ENCODE data around the gene TRIM31. TPM values are rescaled to one million over a fixed set of nuclear protein-coding genes. Genes with fewer than 3 reads are reported as not detected.

The TRIM31 gene
- total RNA-seq, 2 donors from 2014 or later = 0.32 TPM; not detected in 1

- no peak overlapping the region for H3K4me3 ChIP-seq
- intact Hi-C loops (cut with DNase I) = loop anchor here (2.0 kb wide), 1 partner anchor 28 kb away; no protein-coding TSS in a partner anchor
- H3K27ac ChIP-seq = no peak overlapping the region
- H3K27me3 ChIP-seq (replicated peaks; ENCODE audit: insufficient read depth) = peaks cover 6% of the 10 kb centered on the region
- H3K4me1 ChIP-seq (replicated peaks) = no peaks in the 10 kb centered on the region
- no peaks in the 10 kb centered on the region for H3K36me3 ChIP-seq
- no peaks in the 10 kb centered on the region for H3K9me3 ChIP-seq
- peak; percentile 85 for DNase-seq (ENCODE audit: low spot score)
- 24% methylated on average over 16 of the region's 16 CpGs for whole genome bisulfite sequencing
- TF ChIP-seq POLR2AphosphoS5 (IDR thresholded peaks at IDR 0.05) = peak; percentile 74
- TF ChIP-seq CTCF (IDR thresholded peaks at IDR 0.05) = peak; percentile 86 to 96 (median 94)
- no peak for TF ChIP-seq POLR2A (IDR thresholded peaks at IDR 0.05)
Measured at GRCh38 chr6:30130887-30131862, 18.3 kb upstream of the TRIM31 start.

DNA sequence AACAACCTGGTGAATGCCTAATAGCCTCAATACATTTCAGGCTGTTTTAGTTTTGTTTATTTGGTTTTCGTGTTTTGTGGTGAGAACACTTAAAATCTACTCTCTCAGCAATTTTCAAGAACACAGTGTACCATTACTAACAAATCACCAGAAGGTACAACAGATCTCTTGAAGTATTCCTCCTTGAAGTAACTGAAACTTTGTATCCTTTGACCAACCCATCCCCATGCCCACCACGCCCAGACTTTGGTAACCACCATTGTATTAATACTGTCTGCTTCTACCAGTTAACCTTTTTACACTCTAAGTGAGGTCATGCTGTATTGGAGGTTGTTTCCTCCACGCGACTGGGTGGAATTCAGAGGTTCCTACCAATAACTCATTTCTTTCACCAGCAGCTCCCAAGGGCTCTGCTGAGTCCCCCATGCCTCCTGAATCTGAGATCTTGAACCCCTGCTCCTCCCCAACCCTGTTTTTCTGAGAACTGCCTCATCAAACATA is 17.3 kb upstream of the TRIM31 start:
- H3K9me3 ChIP-seq = no peaks in the 10 kb centered on the region
- no peak overlapping the region for H3K4me3 ChIP-seq
- H3K27ac ChIP-seq = no peak overlapping the region
- TF ChIP-seq CTCF (IDR thresholded peaks at IDR 0.05) (no peak), POLR2AphosphoS5 (IDR thresholded peaks at IDR 0.05) (no peak), POLR2A (IDR thresholded peaks at IDR 0.05) (no peak)
- no peak for DNase-seq (ENCODE audit: low spot score)
- intact Hi-C loops (cut with DNase I) = loop anchor here (2.0 kb wide), 1 partner anchor 27 kb away; no protein-coding TSS in a partner anchor
- H3K27me3 ChIP-seq (replicated peaks; ENCODE audit: insufficient read depth) = peaks cover 6% of the 10 kb centered on the region
- 55% methylated on average over 4 of the region's 4 CpGs for WGBS
- H3K36me3 ChIP-seq = no peaks in the 10 kb centered on the region
- no peaks in the 10 kb centered on the region for H3K4me1 ChIP-seq (replicated peaks)

GRCh38 chr6:30129265-30130178 is 16.6 kb upstream of the TRIM31 start:
- H3K9me3 ChIP-seq = no peaks in the 10 kb centered on the region
- WGBS = 36% methylated on average over 10 of the region's 10 CpGs
- H3K36me3 ChIP-seq = no peaks in the 10 kb centered on the region
- H3K4me3 ChIP-seq = no peak overlapping the region
- peaks cover 6% of the 10 kb centered on the region for H3K27me3 ChIP-seq (replicated peaks; ENCODE audit: insufficient read depth)
- intact Hi-C loops (cut with DNase I) = loop anchor here (2.0 kb wide), 1 partner anchor 27 kb away; no protein-coding TSS in a partner anchor
- DNase-seq (ENCODE audit: low spot score) = no peak
- TF ChIP-seq CTCF (IDR thresholded peaks at IDR 0.05) = no peak
- TF ChIP-seq POLR2A (IDR thresholded peaks at IDR 0.05) = no peak
- no peak for TF ChIP-seq POLR2AphosphoS5 (IDR thresholded peaks at IDR 0.05)
- H3K4me1 ChIP-seq (replicated peaks) = no peaks in the 10 kb centered on the region
- H3K27ac ChIP-seq = no peak overlapping the region

DNA sequence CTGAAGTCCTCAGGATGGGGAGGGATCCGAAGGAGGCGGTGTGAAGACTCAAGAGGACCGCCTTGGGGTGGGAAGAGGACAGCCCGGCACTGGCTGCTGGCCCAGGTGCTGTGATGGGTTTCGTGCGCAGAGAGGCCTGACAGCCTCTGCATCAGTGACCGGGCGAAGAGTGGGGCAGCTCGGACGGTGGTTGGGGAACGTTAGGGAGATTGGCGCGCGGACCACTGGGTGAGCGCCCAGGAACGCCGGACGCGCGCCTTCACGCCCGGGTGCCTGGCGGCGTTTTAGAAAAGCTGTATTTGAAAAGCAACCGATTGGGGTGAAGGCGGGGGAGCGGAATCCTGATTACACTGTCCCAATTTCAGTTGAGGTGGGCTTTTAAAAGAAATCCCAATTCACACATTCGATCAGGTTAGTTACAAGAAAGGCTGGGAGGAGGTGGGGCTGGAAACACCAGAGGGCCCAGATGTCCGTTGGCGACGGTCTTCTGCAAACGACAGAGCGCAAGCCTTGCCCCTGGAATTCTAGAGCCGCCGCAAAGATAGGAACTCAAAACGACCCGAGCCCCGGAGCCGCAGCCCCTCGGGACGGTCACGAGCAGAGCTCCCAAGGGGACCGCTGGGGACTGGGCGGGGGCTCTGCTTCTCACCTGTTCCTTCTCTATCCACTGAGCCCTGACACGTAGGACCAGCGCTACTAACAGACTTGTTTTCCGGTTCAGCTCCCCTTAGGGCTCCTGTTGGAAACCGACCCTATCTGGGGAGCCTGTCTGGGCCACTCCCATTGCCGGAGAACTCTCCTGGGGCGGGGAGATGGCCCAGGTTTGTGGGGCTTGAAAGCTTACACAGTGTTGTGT is 14.6 kb upstream of the TRIM31 start:
- WGBS = 11% methylated on average over 48 of the region's 50 CpGs
- H3K27ac ChIP-seq = no peak overlapping the region
- no peak overlapping the region for H3K4me3 ChIP-seq
- no peak for DNase-seq (ENCODE audit: low spot score)
- H3K9me3 ChIP-seq = no peaks in the 10 kb centered on the region
- no peaks in the 10 kb centered on the region for H3K36me3 ChIP-seq
- intact Hi-C loops (cut with DNase I) = no loop called here
- H3K4me1 ChIP-seq (replicated peaks) = no peaks in the 10 kb centered on the region
- TF ChIP-seq POLR2A (IDR thresholded peaks at IDR 0.05) = no peak
- no peak for TF ChIP-seq CTCF (IDR thresholded peaks at IDR 0.05)
- no peak for TF ChIP-seq POLR2AphosphoS5 (IDR thresholded peaks at IDR 0.05)
- peaks cover 6% of the 10 kb centered on the region for H3K27me3 ChIP-seq (replicated peaks; ENCODE audit: insufficient read depth)

Measured in prostate gland (tissue), 2 donors.